22Rv1 (cell line): ENCODE data around the gene CBX6.

Source experiments
- H3K27ac ChIP-seq: fragments of 450-650 bp; 2 replicates; pipeline ENCODE4 v1.5.1; 2017
- ZFX ChIP-seq: fragments of 450-650 bp; IDR thresholded peaks from 2 replicates; pipeline ENCODE4 v1.6.1; 2017; ENCODE audit warnings: antibody characterized with exemption, borderline replicate concordance
- TF ChIP-seq, protein P1 (sequence below): fragments of 450-650 bp; IDR thresholded peaks from 2 replicates; pipeline ENCODE4 v1.5.1; 2017; ENCODE audit warnings: mild to moderate bottlenecking

Gene CBX6

DNA sequence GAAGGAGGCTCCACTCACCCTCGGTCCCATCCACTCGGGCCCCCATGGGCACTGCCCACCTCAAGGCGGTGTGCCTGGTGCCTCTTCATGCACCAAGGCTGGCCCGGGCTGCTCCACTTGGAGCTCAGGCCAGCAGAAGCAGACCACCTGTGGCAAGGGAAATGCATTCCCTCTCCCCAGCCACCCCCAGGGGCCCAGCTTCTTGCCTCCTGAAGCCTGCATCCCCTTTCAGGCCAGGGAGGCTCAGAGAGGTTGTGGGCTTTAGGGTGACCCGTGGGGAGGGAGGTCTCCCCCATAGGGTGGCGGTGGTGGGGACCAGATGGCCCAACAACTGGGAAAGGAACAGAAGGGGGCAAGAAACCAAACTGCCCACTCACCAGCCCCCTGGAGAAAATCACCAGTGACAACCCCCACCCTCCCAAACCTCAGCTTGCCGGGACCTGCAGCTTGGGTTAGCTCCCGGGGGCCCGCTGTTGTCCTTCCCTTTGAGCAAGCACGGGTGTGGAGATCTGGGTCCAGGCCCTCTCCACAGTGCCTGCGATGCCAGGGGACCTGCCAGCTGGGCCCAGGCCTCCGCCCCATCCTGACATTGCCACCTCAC, 8.4 kb downstream of the CBX6 start:
- TF ChIP-seq ZFX: no peak
- TF ChIP-seq, protein P1, sequence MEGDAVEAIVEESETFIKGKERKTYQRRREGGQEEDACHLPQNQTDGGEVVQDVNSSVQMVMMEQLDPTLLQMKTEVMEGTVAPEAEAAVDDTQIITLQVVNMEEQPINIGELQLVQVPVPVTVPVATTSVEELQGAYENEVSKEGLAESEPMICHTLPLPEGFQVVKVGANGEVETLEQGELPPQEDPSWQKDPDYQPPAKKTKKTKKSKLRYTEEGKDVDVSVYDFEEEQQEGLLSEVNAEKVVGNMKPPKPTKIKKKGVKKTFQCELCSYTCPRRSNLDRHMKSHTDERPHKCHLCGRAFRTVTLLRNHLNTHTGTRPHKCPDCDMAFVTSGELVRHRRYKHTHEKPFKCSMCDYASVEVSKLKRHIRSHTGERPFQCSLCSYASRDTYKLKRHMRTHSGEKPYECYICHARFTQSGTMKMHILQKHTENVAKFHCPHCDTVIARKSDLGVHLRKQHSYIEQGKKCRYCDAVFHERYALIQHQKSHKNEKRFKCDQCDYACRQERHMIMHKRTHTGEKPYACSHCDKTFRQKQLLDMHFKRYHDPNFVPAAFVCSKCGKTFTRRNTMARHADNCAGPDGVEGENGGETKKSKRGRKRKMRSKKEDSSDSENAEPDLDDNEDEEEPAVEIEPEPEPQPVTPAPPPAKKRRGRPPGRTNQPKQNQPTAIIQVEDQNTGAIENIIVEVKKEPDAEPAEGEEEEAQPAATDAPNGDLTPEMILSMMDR: no peak
- H3K27ac ChIP-seq: no peak overlapping the region

DNA sequence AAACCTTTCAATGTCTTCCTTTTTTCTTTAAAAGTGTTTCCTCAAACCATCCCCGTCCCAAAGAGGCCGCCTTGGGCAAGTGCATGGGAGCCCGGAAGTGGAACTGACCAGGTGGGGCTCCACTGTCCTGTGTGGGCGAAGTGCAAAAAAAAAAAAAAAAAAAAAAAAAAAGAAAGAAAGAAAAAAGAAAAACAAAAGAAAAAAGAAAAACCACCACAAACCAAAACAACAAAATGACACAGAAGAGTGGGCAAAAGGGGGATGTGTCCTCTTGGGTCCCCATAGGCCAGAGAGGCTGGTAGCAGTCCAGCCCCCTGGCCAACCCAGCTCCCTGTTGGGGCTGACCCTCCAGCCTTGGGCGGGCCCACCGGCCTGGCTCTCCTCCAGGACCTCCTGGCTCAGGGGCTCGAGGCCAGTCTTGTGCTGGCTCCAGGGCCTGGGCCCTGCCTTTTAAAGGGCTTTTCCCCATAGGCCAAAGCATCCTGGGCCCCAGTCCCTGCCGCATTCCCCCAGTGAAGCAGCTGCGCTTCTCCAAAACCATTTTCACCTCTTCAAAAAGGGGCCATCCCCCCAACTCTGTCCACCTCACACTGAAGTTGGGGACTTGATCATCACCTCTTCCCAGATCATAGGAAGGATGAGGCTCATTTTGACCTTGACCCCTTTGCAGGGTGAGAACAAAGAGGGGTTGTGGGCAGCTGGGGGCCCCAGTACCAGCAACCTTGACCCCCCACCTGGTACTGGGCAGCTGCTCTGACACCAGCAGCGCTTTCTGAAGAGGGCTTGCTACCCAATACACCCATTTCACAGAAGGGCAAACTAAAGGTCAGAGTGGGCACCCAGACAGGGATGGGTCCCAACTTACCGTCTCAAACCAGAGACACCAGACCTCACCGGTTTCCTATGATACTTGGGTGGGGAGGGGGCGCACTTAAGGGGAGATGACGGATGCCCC, 9.4 kb downstream of the CBX6 start:
- H3K27ac ChIP-seq: peak overlapping the region; percentile 25; the same call in 1 of the 2 replicates

DNA sequence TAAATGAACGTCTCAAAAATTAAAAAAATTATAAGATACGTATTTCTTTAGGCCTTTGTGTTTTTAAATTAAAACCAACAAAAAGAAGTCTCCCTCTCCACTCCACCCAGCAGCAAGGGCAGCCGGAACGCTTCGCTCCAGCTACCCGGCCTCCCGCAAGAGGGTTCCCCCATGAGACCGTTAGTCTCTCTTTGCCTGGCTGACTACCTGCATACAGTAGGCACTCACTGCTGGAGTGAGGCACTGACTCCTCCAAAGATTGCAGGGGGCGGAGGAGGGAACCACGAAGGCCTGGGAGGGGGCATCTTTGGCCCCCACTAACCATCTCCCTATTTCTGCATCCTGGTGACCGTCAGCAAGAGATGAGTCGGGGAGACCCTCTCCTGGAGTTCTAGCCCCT, 10.1 kb downstream of the CBX6 start:
- 0 out of 2 replicates have a peak overlapping the region, but pooled peaks have one; percentile 25 for H3K27ac ChIP-seq
- TF ChIP-seq, protein P1: no peak
- TF ChIP-seq ZFX: no peak

More for the DNA sequence above, 9.4 kb downstream of the CBX6 start:
- no peak for TF ChIP-seq ZFX
- TF ChIP-seq, protein P1: no peak

DNA sequence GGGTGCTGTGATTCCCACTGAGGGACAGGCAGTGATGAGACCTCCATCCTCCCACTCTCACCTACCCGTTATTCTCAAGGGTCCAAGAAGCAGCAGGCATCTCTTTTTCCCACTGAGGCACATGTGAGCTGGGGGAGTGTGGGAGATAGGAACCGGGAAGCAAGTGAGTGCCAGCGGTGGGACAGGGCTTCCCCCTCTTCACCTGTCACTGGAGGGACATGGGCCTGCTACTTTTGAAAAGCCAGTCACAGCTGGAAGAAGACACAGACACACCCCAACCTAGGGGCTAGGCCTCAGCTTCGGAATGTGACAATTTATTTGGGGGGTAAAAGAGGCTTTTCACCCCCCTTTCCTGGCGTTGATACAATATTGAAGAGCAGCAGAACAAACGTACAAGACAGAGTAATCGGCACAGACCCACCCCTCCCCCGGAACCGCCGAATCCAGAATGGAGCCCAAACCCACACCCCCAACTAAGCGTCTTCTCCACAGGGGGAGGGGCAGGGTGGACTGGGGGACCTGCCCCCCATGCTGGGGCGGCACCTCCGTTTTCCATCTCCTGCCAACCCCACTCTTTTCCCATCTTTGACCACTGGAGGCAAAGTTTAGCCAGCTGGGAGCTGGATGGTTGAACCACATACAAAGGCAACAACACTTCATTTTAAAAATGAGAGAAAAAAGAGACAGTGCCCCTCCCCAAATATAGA, 10.7 kb downstream of the CBX6 start:
- TF ChIP-seq, protein P1: no peak
- no peak for TF ChIP-seq ZFX
- no peak overlapping the region for H3K27ac ChIP-seq

DNA sequence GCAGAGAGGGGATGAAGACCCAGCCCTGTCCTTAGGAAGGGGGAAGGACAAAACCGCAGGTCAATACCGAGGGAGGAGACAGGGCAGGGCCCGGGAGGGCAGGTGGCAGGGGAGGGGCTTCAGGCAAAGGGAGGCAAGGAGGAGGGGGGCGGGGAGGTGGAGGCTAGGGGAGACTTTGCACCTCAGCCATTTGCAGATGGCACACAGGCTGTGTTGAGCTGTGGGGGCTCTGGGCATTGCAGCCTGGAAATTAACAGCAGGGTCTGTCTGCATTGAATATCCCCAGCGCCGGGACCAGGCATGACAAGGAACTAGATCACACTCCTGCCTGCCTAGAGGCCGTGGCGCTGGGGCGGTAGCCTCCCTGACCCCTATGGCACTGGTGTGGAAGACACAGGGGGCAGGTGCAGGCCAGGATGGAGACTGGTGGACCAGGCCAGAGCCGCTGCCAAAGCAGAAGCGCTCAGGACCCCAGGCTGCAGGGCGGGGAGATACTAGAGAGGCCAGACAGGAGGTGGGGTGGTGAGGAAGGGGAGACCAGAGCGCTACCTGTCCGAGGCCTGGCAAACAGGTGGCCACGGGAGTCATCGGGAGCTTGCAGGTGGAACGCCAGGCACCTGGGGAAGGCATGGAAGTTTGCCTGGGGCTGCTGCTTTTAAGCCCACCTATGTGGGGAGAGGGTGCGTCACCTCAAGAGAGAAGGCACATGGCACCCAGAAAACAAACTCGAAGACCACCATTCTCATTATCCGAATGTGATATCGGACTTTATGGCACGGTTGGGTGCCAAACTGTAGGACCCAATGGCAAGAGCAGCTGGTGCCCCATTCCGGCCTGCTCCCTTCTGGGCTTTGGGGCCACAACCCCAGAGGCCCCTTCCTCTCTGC, 11.5 kb downstream of the CBX6 start:
- TF ChIP-seq, protein P1: no peak
- no peak for TF ChIP-seq ZFX
- no peak overlapping the region for H3K27ac ChIP-seq

DNA sequence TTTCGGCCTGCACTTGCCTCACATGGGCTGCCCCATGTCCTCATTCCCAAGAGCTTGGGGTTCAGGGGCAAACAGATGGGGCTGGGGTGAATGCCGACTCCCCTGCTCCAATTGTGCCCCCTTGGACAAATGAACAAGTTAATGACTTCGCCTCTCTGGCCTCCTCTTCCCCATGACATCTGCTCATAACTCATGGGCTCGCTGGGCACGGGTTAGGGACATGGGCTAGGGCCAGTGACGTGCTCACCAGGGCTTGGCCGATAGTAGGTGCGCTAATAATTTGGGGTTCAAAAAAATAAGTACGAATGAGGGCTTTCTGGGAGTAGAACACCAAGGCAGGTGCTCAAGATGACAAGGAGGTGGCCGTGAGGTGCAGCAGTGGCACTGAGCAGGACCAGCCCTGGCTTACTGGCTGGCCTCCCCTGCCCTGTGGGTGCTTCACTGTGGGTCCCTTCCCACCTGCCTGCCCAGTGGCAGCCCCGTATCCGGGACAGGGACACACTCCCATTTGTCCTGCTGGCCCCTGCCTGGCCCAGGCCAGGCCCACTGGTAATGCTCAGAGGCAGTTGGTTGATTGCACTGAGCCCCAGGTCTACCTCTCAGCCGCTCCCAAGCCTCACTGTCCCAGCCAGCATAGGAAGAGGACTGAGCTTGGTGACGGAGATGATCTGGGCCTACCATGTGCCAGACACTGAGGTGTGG, 12.3 kb downstream of the CBX6 start:
- TF ChIP-seq ZFX: no peak
- TF ChIP-seq, protein P1: no peak

More for the DNA sequence above, 12.3 kb downstream of the CBX6 start:
- H3K27ac ChIP-seq: no peak overlapping the region
